K562 (cell line): Measurements from ENCODE around the gene FAM200B. TPM values are rescaled to one million over a fixed set of nuclear protein-coding genes. Genes with fewer than 3 reads are reported as not detected.

Experiments used
- ATAC-seq: fragments of 200-7000 bp; cut with Tn5 transposase; 3 replicates; pipeline ENCODE4 v1.9.1; 2020; ENCODE audit warnings: moderate library complexity
- BruUV-seq: library from RNA; stranded (reverse); fragments of 400-500 nt; replicated peaks from 2 replicates; lab custom pipeline; 2021; lab: Mats Ljungman, UMichigan
- CTCF ChIA-PET: fragments of 300-600 bp; formaldehyde crosslinking; extraction: SDS; loops from one replicate; lab custom pipeline; 2021; ENCODE audit warnings: low intra/inter-chr PET ratio; lab: Yijun Ruan, JAX
- POLR2A ChIA-PET: fragments of 300-600, 350-650 bp; sonication (Branson Sonifier 250); formaldehyde crosslinking; extraction: SDS; loops from one replicate; lab custom pipeline; 2021; ENCODE audit warnings: antibody characterized with exemption, inconsistent platforms; lab: Yijun Ruan, JAX
- DNase-seq, 4 experiments: peaks; one replicate each; pipeline versions ENCODE4 v3.0.0 to v3.0.0-alpha.2; 2011 to 2018; ENCODE audit warnings: low spot score in 3 of 4, mixed read lengths in 3 of 4; ENCODE audit errors: extremely low read depth in 1 of 4
- FAIRE-seq: peaks from 2 replicates; lab custom pipeline; 2011; peaks lifted over from hg19 to GRCh38; lab: Jason Lieb, UNC
- H2AFZ ChIP-seq: 2 replicates; pipeline ENCODE4 v1.6.0; 2011; ENCODE audit warnings: low read depth, low read length, control low read depth, inconsistent platforms
- H3K27ac ChIP-seq: fragments of 200-600 bp; 3 replicates; pipeline ENCODE4 v1.8.0; 2011; ENCODE audit warnings: low read depth, mild to moderate bottlenecking, control low read depth, inconsistent platforms, low read length, moderate library complexity, mixed read lengths; ENCODE audit errors: extremely low read depth
- H3K27me3 ChIP-seq, 2 experiments: fragments of 300-600 bp in 1 of 2; 2 replicates in 1 of 2; 3 replicates in 1 of 2; pipeline versions ENCODE4 v1.6.0 to v1.8.0; 2011; ENCODE audit warnings: inconsistent platforms in 2 of 2, low read length in 2 of 2, mild to moderate bottlenecking in 1 of 2, mixed read lengths in 1 of 2, moderate library complexity in 1 of 2; ENCODE audit not compliant: control insufficient read depth in 2 of 2, insufficient read depth in 2 of 2
- H3K36me3 ChIP-seq: fragments of 300-600 bp; 3 replicates; pipeline ENCODE4 v1.8.0; 2011; ENCODE audit warnings: mild to moderate bottlenecking, low read length, inconsistent platforms; ENCODE audit not compliant: control insufficient read depth, insufficient read depth
- H3K4me1 ChIP-seq, 2 experiments: fragments of 200-600 bp in 1 of 2; replicated peaks in 1 of 2; 2 replicates in 1 of 2; 3 replicates in 1 of 2; pipeline versions ENCODE4 v1.5.1 to v1.8.0; 2011; ENCODE audit warnings: inconsistent platforms in 2 of 2, low read length in 2 of 2, mild to moderate bottlenecking in 1 of 2, mixed read lengths in 1 of 2, moderate library complexity in 1 of 2; ENCODE audit not compliant: control insufficient read depth in 2 of 2, insufficient read depth in 2 of 2
- H3K4me2 ChIP-seq: 2 replicates; pipeline ENCODE4 v1.6.1; 2011; ENCODE audit warnings: low read length, control low read depth, inconsistent platforms, mixed read lengths; ENCODE audit not compliant: insufficient read depth
- H3K4me3 ChIP-seq: fragments of 200-600 bp; sonication (generic), shearing (Covaris generic); 2 replicates; pipeline ENCODE4 v1.5.1; 2016; ENCODE audit warnings: control low read depth, inconsistent platforms
- H3K79me2 ChIP-seq: fragments of 200-600 bp; 3 replicates; pipeline ENCODE4 v1.8.0; 2011; ENCODE audit warnings: low read length, inconsistent platforms; ENCODE audit not compliant: control insufficient read depth, insufficient read depth
- H3K9ac ChIP-seq, 2 experiments: 2 replicates each; pipeline versions ENCODE4 v1.6.0 to v1.6.1; 2011; ENCODE audit warnings: low read depth in 2 of 2, low read length in 2 of 2, control low read depth in 1 of 2, inconsistent platforms in 1 of 2, mild to moderate bottlenecking in 1 of 2, mixed read lengths in 1 of 2; ENCODE audit not compliant: insufficient read depth in 1 of 2
- H3K9me1 ChIP-seq: one replicate; pipeline ENCODE4 v1.6.0; 2011; ENCODE audit warnings: inconsistent platforms, mild to moderate bottlenecking, low read length, moderate library complexity; ENCODE audit not compliant: control insufficient read depth, insufficient read depth
- H3K9me3 ChIP-seq: replicated peaks from 2 replicates; pipeline ENCODE4 v1.5.1; 2011; ENCODE audit warnings: low read depth, low read length, inconsistent platforms; ENCODE audit not compliant: control insufficient read depth, insufficient read depth
- H4K20me1 ChIP-seq: replicated peaks from 2 replicates; pipeline ENCODE4 v1.6.1; 2011; ENCODE audit warnings: low read length, inconsistent platforms, mixed read lengths; ENCODE audit not compliant: control insufficient read depth, insufficient read depth
- MEF2D ChIP-seq: conservative IDR thresholded peaks from 2 replicates; pipeline ENCODE4 v1.6.1; 2016; ENCODE audit warnings: low read depth, missing genetic modification characterization, missing compliant biosample characterization
- NONO ChIP-seq, 2 experiments: fragments of 200-400 bp in 1 of 2; fragments of 450-650 bp in 1 of 2; formaldehyde crosslinking in 1 of 2; IDR thresholded peaks; 2 replicates each; pipeline ENCODE4 v1.6.1; 2017; ENCODE audit warnings: low read depth in 2 of 2, mild to moderate bottlenecking in 2 of 2, moderate library complexity in 2 of 2, low read length in 1 of 2
- SREBF1 ChIP-seq: fragments of 150-350 bp; IDR thresholded peaks from 2 replicates; pipeline ENCODE4 v1.6.1; 2014; ENCODE audit warnings: antibody characterized with exemption, low read depth, low read length, borderline replicate concordance
- ZNF224 ChIP-seq: sonication (generic); formaldehyde crosslinking; IDR thresholded peaks from 2 replicates; pipeline ENCODE4 v1.8.0; 2022; ENCODE audit warnings: mild to moderate bottlenecking, missing genetic modification reagents
- WGBS: fragments of 100-300 bp; shearing (Covaris generic); methylation state at CpG from one replicate; pipeline ENCODE4 v1.1.6; 2016; ENCODE audit warnings: low coverage, mixed read lengths; ENCODE audit not compliant: insufficient coverage; ENCODE audit errors: missing lambda C conversion rate; 5-methylcytosine and 5-hydroxymethylcytosine counted together
- in situ Hi-C: fragments of 300-500 bp; cut with MboI; formaldehyde crosslinking; loops from 4 replicates; pipeline ENCODE4 v1.15.0; 2018; ENCODE audit warnings: inconsistent platforms, mixed read lengths
- intact Hi-C: fragments of 100-400 bp; cut with micrococcal nuclease; formaldehyde crosslinking; loops from 2 replicates; pipeline ENCODE4 v1.14.2; 2022
- polyA plus RNA-seq, 8 experiments: library from polyadenylated mRNA; depleted of rRNA in 4 of 8; stranded (reverse) in 5 of 8; unstranded in 3 of 8; fragments of >200 nt; fragmentation: Nextera tagmentation in 2 of 8; fragmentation: Illumina TruSeq in 1 of 8; extraction: Ambion mirVana in 2 of 8; extraction: Trizol in 1 of 8; gene quantifications; 2 replicates each; pipeline versions ENCODE4 v1.2.1 to v1.2.3, GENCODE V29; 2011 to 2014; ENCODE audit warnings: inconsistent platforms in 1 of 8, missing spikeins in 1 of 8
- total RNA-seq, 7 experiments: library from RNA; depleted of rRNA in 6 of 7; stranded (reverse); fragments of >200 nt in 6 of 7; fragmentation: Illumina TruSeq in 2 of 7; extraction: Trizol in 2 of 7; gene quantifications; 2 replicates each; pipeline versions ENCODE4 v1.2.1 to v1.2.3, GENCODE V29; 2011 to 2021; ENCODE audit warnings: low replicate concordance in 1 of 7
- TF ChIP-seq, protein P1 (sequence below): fragments of 250-450 bp; sonication (Bioruptor Pico); IDR thresholded peaks from 2 replicates; pipeline ENCODE4 v1.8.0; 2022; ENCODE audit warnings: moderate library complexity, mild to moderate bottlenecking, inconsistent platforms
- TF ChIP-seq, protein P2 (sequence below): fragments of 250-450 bp; sonication (Bioruptor Pico); IDR thresholded peaks from 2 replicates; pipeline ENCODE4 v1.9.0; 2021; ENCODE audit warnings: mild to moderate bottlenecking
- TF ChIP-seq, protein P3 (sequence below), 2 experiments: fragments of 450-650 bp; IDR thresholded peaks; 2 replicates each; pipeline ENCODE4 v1.6.1; 2016
- TF ChIP-seq, protein P4 (sequence below): fragments of 250-450 bp; sonication (Bioruptor Pico); IDR thresholded peaks from 2 replicates; pipeline ENCODE4 v1.5.0; 2022; ENCODE audit warnings: mild to moderate bottlenecking

The FAM200B gene
- total and polyA plus RNA-seq, 9 of the 15 experiments (the other 6 are each of a cell fraction or from before 2014, with no cell fraction given) = 17.4 to 48.0 (median 25.5) TPM

DNA sequence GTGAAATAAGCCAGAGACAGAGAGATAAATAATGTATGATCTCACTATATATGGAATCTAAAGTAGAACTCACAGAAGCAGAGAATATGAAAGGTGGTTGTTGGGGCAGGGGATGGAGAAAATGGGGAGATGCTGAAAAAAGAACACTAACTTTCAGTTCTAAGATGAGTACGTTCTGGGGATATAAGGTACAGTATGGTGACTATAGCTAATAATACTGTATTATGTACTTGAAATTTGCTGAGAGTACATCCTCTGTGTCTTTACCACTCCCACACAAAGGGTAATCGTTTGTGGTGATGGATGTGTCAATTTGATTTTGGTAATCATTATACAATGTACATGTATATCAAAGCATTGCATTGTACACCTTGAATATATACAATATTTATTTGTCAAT is 33.0 kb upstream of the FAM200B start:
- FAIRE-seq (no peak), DNase-seq (no peak), ATAC-seq (no peak)
- Histone ChIP-seq H3K9ac (no peak overlapping the region), H3K27ac (no peak overlapping the region), H2AFZ (no peak overlapping the region), H3K4me1 (peaks cover 8 to 15% of the 10 kb centered on the region in 2 experiments; a peak in 4 of 5 replicates), H4K20me1 (no peaks in the 10 kb centered on the region), H3K4me3 (no peak overlapping the region), H3K9me3 (no peaks in the 10 kb centered on the region), H3K36me3 (peaks cover 6% of the 10 kb centered on the region; the same call in 1 of the 3 replicates), H3K79me2 (peaks cover 95% of the 10 kb centered on the region), H3K4me2 (no peak overlapping the region; the same call in 1 of the 2 replicates), H3K9me1 (no peaks in the 10 kb centered on the region), H3K27me3 (no peaks in the 10 kb centered on the region)
- WGBS = 54% methylated on average over 2 of the region's 2 CpGs
- BruUV-seq = no TSS peak
- intact Hi-C loops (no loop called here), in situ Hi-C loops (no loop called here)
- ChIA-PET CTCF (no interaction called here), POLR2A (no interaction called here)
- TF ChIP-seq, protein P1, sequence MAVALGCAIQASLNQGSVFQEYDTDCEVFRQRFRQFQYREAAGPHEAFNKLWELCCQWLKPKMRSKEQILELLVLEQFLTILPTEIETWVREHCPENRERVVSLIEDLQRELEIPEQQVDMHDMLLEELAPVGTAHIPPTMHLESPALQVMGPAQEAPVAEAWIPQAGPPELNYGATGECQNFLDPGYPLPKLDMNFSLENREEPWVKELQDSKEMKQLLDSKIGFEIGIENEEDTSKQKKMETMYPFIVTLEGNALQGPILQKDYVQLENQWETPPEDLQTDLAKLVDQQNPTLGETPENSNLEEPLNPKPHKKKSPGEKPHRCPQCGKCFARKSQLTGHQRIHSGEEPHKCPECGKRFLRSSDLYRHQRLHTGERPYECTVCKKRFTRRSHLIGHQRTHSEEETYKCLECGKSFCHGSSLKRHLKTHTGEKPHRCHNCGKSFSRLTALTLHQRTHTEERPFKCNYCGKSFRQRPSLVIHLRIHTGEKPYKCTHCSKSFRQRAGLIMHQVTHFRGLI = no peak
- no peak for TF ChIP-seq ZNF224 (CRISPR knock-in tag)
- no peak for TF ChIP-seq MEF2D (tag)
- TF ChIP-seq, protein P2, sequence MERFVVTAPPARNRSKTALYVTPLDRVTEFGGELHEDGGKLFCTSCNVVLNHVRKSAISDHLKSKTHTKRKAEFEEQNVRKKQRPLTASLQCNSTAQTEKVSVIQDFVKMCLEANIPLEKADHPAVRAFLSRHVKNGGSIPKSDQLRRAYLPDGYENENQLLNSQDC = no peak
- TF ChIP-seq SREBF1 = no peak
- no peak for TF ChIP-seq NONO (IDR thresholded peaks at IDR 0.05; ENCODE audit: low read depth in 2 of 2, low read length in 1 of 2)
- TF ChIP-seq, protein P3, sequence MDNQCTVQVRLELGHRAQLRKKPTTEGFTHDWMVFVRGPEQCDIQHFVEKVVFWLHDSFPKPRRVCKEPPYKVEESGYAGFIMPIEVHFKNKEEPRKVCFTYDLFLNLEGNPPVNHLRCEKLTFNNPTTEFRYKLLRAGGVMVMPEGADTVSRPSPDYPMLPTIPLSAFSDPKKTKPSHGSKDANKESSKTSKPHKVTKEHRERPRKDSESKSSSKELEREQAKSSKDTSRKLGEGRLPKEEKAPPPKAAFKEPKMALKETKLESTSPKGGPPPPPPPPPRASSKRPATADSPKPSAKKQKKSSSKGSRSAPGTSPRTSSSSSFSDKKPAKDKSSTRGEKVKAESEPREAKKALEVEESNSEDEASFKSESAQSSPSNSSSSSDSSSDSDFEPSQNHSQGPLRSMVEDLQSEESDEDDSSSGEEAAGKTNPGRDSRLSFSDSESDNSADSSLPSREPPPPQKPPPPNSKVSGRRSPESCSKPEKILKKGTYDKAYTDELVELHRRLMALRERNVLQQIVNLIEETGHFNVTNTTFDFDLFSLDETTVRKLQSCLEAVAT (IDR thresholded peaks at IDR 0.05) = no peak
- TF ChIP-seq, protein P4, sequence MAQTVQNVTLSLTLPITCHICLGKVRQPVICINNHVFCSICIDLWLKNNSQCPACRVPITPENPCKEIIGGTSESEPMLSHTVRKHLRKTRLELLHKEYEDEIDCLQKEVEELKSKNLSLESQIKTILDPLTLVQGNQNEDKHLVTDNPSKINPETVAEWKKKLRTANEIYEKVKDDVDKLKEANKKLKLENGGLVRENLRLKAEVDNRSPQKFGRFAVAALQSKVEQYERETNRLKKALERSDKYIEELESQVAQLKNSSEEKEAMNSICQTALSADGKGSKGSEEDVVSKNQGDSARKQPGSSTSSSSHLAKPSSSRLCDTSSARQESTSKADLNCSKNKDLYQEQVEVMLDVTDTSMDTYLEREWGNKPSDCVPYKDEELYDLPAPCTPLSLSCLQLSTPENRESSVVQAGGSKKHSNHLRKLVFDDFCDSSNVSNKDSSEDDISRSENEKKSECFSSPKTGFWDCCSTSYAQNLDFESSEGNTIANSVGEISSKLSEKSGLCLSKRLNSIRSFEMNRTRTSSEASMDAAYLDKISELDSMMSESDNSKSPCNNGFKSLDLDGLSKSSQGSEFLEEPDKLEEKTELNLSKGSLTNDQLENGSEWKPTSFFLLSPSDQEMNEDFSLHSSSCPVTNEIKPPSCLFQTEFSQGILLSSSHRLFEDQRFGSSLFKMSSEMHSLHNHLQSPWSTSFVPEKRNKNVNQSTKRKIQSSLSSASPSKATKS = no peak
